Measurements from ENCODE around the gene SNRNP70.
"Not testable (repeated sequence)": the region's sequence is repeated elsewhere in the genome, so short reads cannot be mapped to it uniquely, and the experiment has no call there.

Gene SNRNP70

GRCh38 chr19:49085020-49085867 lies at the start of gene SNRNP70:
SNRNP70 (plus strand) TSS chr19:49085451; CDS start chr19:49086415, 964 bp downstream.
- DNase-seq = peak; percentile 100

- DNase-seq = peak; percentile 78
These were observed 48.4 kb upstream of the SNRNP70 start, which contains the start of gene CGB1 for GRCh38 chr19:49036815-49037214. CGB1 (minus strand) TSS chr19:49036895; CDS start chr19:49036711, 184 bp downstream.

- DNase-seq = not testable (repeated sequence)
These were observed 47.1 kb upstream of the SNRNP70 start for GRCh38 chr19:49038111-49038510.

GRCh38 chr19:49038557-49039276 lies 46.5 kb upstream of the SNRNP70 start:
- DNase-seq = not testable (repeated sequence)

- DNase-seq = not testable (repeated sequence)
These were observed 45.5 kb upstream of the SNRNP70 start for GRCh38 chr19:49039736-49040135.

- no peak for DNase-seq
These were observed 43.1 kb upstream of the SNRNP70 start for GRCh38 chr19:49042177-49042576.

GRCh38 chr19:49042666-49043065 lies 42.6 kb upstream of the SNRNP70 start:
- not testable (repeated sequence) for DNase-seq

- not testable (repeated sequence) for DNase-seq
These were observed 41.7 kb upstream of the SNRNP70 start, which contains the start of gene CGB5 for GRCh38 chr19:49043548-49043947. CGB5 (plus strand) TSS chr19:49043848; CDS start chr19:49044210, 362 bp downstream.

- DNase-seq = not testable (repeated sequence)
These were observed 36.2 kb upstream of the SNRNP70 start, which contains the start of gene CGB8 for GRCh38 chr19:49049011-49049410. CGB8 (minus strand) TSS chr19:49049111; CDS start chr19:49048739, 372 bp downstream.

- DNase-seq = not testable (repeated sequence)
These were observed 35.4 kb upstream of the SNRNP70 start for GRCh38 chr19:49049834-49050233.

GRCh38 chr19:49050376-49051033 lies 34.7 kb upstream of the SNRNP70 start:
- not testable (repeated sequence) for DNase-seq

- DNase-seq = peak; percentile 28
These were observed 28.9 kb upstream of the SNRNP70 start for GRCh38 chr19:49056101-49056901.

GRCh38 chr19:49056902-49057596 lies 28.2 kb upstream of the SNRNP70 start:
- DNase-seq = not testable (repeated sequence)

- DNase-seq = peak; percentile 32
These were observed 27.5 kb upstream of the SNRNP70 start, which contains the start of gene CGB7 for GRCh38 chr19:49057636-49058234. CGB7 (minus strand) TSS chr19:49057749; CDS start chr19:49055375, 2,374 bp downstream.

- DNase-seq = peak; percentile 22
These were observed 26.7 kb upstream of the SNRNP70 start for GRCh38 chr19:49058562-49058961.

GRCh38 chr19:49059053-49059452 lies 26.2 kb upstream of the SNRNP70 start:
- no peak for DNase-seq

GRCh38 chr19:49061000-49061399 lies 24.3 kb upstream of the SNRNP70 start:
- no peak for DNase-seq

- no peak for DNase-seq
These were observed 23.8 kb upstream of the SNRNP70 start for GRCh38 chr19:49061445-49061844.

- DNase-seq = no peak
These were observed 21.1 kb upstream of the SNRNP70 start for GRCh38 chr19:49064029-49064629.
